ENCODE data around the gene SATL1. TPM values are rescaled to one million over a fixed set of nuclear protein-coding genes. Genes with fewer than 3 reads are reported as not detected.

Gene SATL1
- polyA plus RNA-seq, 1 donor (not counting 4 experiments of a cell fraction or from before 2014, with no cell fraction given): 0.52 TPM

- H4K20me1 ChIP-seq (ENCODE audit: control insufficient read depth, extremely low read depth, insufficient read depth, low read length): no peaks in the 10 kb centered on the region
- no peak overlapping the region for H3K4me3 ChIP-seq (ENCODE audit: control insufficient read depth in 2 of 3, extremely low read depth in 1 of 3, insufficient read depth in 2 of 3, low read depth in 1 of 3, low read length in 3 of 3)
- H3K4me2 ChIP-seq (ENCODE audit: control insufficient read depth, extremely low read depth, insufficient read depth, low read depth, low read length): no peak overlapping the region
- no peak for DNase-seq (ENCODE audit: low read depth, low spot score)
- no peaks in the 10 kb centered on the region for H3K9me1 ChIP-seq (ENCODE audit: control insufficient read depth, extremely low read depth, insufficient read depth, low read length)
- H3K27ac ChIP-seq (ENCODE audit: control insufficient read depth, insufficient read depth, low read length): no peak overlapping the region
- no peak overlapping the region for H3K9ac ChIP-seq (ENCODE audit: control insufficient read depth, extremely low read depth, insufficient read depth, low read length)
- FAIRE-seq: no peak
- TF ChIP-seq CTCF (optimal IDR thresholded peaks at IDR 0.05 in 1 of 3, IDR thresholded peaks at IDR 0.05 in 1 of 3, conservative IDR thresholded peaks at IDR 0.05 in 1 of 3; ENCODE audit: extremely low read depth in 1 of 3, insufficient read depth in 2 of 3, low read length in 3 of 3) (peak in 2 of 3 experiments; percentile 11 to 36), EZH2 (IDR thresholded peaks at IDR 0.05; ENCODE audit: low read length) (no peak)
- peaks cover 2% of the 10 kb centered on the region for H3K4me1 ChIP-seq (ENCODE audit: control insufficient read depth, extremely low read depth, insufficient read depth, low read length)
- no peaks in the 10 kb centered on the region for H3K79me2 ChIP-seq (ENCODE audit: control insufficient read depth, insufficient read depth, low read length)
- no peak overlapping the region for H2AFZ ChIP-seq (ENCODE audit: control insufficient read depth, low read length)
- dilution Hi-C loops (cut with MboI; ENCODE audit: extremely low pct_ligation_motif_present, low sequenced_read_pairs): loop anchor here (25.0 kb wide), 1 partner anchor 428 kb away; no protein-coding TSS in a partner anchor
- no peaks in the 10 kb centered on the region for H3K27me3 ChIP-seq (ENCODE audit: control insufficient read depth, extremely low read depth, insufficient read depth, low read length)
- peaks cover 18% of the 10 kb centered on the region for H3K9me3 ChIP-seq (ENCODE audit: control insufficient read depth, low read depth, low read length)
- no peaks in the 10 kb centered on the region for H3K36me3 ChIP-seq (ENCODE audit: control insufficient read depth in 2 of 2, extremely low read depth in 1 of 2, insufficient read depth in 2 of 2, low read length in 2 of 2)
Observed at GRCh38 chrX:85109235-85109634, 134.3 kb downstream of the SATL1 start.

- H3K36me3 ChIP-seq (ENCODE audit: control insufficient read depth in 2 of 2, extremely low read depth in 1 of 2, insufficient read depth in 2 of 2, low read length in 2 of 2): no peaks in the 10 kb centered on the region
- H3K9ac ChIP-seq (ENCODE audit: control insufficient read depth, extremely low read depth, insufficient read depth, low read length): no peak overlapping the region
- no peaks in the 10 kb centered on the region for H3K79me2 ChIP-seq (ENCODE audit: control insufficient read depth, insufficient read depth, low read length)
- peaks cover 18% of the 10 kb centered on the region for H3K9me3 ChIP-seq (ENCODE audit: control insufficient read depth, low read depth, low read length)
- TF ChIP-seq CTCF (optimal IDR thresholded peaks at IDR 0.05 in 1 of 3, IDR thresholded peaks at IDR 0.05 in 1 of 3, conservative IDR thresholded peaks at IDR 0.05 in 1 of 3; ENCODE audit: extremely low read depth in 1 of 3, insufficient read depth in 2 of 3, low read length in 3 of 3) (no peak), EZH2 (IDR thresholded peaks at IDR 0.05; ENCODE audit: low read length) (no peak)
- no peak overlapping the region for H3K4me2 ChIP-seq (ENCODE audit: control insufficient read depth, extremely low read depth, insufficient read depth, low read depth, low read length)
- H3K27ac ChIP-seq (ENCODE audit: control insufficient read depth, insufficient read depth, low read length): peak overlapping the region; percentile 54
- no peak overlapping the region for H2AFZ ChIP-seq (ENCODE audit: control insufficient read depth, low read length)
- DNase-seq (ENCODE audit: low read depth, low spot score) (peak; percentile 46), FAIRE-seq (peak; percentile 32)
- no peak overlapping the region for H3K4me3 ChIP-seq (ENCODE audit: control insufficient read depth in 2 of 3, extremely low read depth in 1 of 3, insufficient read depth in 2 of 3, low read depth in 1 of 3, low read length in 3 of 3)
- H3K9me1 ChIP-seq (ENCODE audit: control insufficient read depth, extremely low read depth, insufficient read depth, low read length): no peaks in the 10 kb centered on the region
- dilution Hi-C loops (cut with MboI; ENCODE audit: extremely low pct_ligation_motif_present, low sequenced_read_pairs): loop anchor here (25.0 kb wide), 1 partner anchor 429 kb away; no protein-coding TSS in a partner anchor
- H3K27me3 ChIP-seq (ENCODE audit: control insufficient read depth, extremely low read depth, insufficient read depth, low read length): no peaks in the 10 kb centered on the region
- H4K20me1 ChIP-seq (ENCODE audit: control insufficient read depth, extremely low read depth, insufficient read depth, low read length): no peaks in the 10 kb centered on the region
- peaks cover 2% of the 10 kb centered on the region for H3K4me1 ChIP-seq (ENCODE audit: control insufficient read depth, extremely low read depth, insufficient read depth, low read length)
Observed at GRCh38 chrX:85108165-85108564, 135.4 kb downstream of the SATL1 start.

Measured in keratinocyte (primary cell).